PC-9 (cell line): ENCODE measurements around the gene KIAA1958.

ENCODE experiments used
- EZH2 ChIP-seq: fragments of 200-600 bp; sonication (generic); IDR thresholded peaks from 2 replicates; pipeline ENCODE4 v1.8.0; 2017; ENCODE audit warnings: antibody characterized with exemption, low read depth
- TF ChIP-seq, protein P1 (sequence below): fragments of 200-600 bp; sonication (generic); conservative IDR thresholded peaks from 2 replicates; pipeline ENCODE4 v1.6.1; 2017; ENCODE audit warnings: mixed run types, antibody characterized with exemption, mild to moderate bottlenecking, moderate library complexity

DNA sequence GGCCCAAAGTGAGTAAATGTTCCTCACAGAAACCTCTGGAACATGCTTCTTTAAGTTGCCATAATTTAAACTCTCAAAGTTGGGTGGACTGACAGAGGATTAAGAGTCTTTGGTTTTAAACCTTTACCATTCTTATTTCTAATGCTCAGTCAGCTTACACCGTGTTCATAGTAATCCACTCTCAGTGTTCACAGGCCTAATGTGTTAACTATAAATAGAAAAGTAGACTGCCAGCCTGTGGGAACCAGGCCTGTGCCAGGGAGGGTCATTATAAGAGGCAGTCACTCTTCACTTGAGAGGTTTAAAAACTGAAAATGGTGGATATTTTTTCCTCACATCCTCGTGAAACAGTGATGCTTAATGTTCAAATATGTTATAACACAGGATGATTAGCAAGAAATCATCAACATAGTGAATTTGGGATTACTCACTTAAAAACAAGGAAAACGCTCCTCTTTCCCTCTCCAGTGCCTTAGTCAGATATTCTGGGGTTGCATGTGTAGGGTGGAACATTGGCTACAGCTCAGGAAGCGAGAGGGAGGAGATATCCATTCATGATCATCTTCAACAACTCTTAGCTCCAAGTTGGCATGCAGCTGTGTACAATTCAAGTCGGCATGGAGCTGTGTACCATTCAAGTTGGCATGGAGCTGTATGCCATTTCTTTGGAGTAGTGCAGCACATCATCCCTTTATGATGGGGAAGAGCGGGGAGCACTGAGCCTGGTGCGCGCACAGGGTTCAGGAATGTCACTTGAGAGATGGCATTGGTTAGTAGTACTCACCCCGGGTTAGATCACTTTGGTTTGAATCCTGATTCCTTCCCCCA, 65.8 kb downstream of the KIAA1958 start:
- no peak for TF ChIP-seq EZH2
- TF ChIP-seq, protein P1, sequence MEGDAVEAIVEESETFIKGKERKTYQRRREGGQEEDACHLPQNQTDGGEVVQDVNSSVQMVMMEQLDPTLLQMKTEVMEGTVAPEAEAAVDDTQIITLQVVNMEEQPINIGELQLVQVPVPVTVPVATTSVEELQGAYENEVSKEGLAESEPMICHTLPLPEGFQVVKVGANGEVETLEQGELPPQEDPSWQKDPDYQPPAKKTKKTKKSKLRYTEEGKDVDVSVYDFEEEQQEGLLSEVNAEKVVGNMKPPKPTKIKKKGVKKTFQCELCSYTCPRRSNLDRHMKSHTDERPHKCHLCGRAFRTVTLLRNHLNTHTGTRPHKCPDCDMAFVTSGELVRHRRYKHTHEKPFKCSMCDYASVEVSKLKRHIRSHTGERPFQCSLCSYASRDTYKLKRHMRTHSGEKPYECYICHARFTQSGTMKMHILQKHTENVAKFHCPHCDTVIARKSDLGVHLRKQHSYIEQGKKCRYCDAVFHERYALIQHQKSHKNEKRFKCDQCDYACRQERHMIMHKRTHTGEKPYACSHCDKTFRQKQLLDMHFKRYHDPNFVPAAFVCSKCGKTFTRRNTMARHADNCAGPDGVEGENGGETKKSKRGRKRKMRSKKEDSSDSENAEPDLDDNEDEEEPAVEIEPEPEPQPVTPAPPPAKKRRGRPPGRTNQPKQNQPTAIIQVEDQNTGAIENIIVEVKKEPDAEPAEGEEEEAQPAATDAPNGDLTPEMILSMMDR: no peak
